ENCODE results near the gene TMEM108. TPM values are rescaled to one million over a fixed set of nuclear protein-coding genes. Genes with fewer than 3 reads are reported as not detected.

TMEM108 gene
- total RNA-seq, 1 experiment from 2014 or later: not detected

DNA sequence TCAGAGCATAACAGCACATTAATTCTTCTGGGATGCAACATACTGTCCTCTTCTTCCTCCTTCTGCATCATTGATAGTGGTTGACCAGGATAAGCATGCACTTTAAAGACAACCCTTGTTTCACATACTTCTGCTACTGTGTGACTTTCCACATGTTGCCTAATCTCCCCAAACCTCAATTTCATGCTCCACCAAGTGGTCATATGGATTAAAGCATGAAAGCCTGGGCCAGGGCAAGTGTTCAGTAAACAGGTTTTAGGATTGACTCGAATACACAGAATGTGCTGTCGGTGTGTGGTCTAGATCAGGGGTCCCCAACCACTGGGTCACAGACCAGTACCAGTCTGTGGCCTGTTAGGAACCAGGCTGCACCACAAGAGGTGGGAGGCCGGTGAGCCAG, 339.2 kb downstream of the TMEM108 start:
- Histone ChIP-seq H3K9me2 (ENCODE audit: insufficient read depth) (no peaks in the 10 kb centered on the region), H3K36me3 (ENCODE audit: control insufficient read depth in 1 of 2, insufficient read depth in 2 of 2, low read length in 2 of 2) (no peaks in the 10 kb centered on the region), H3K27me3 (ENCODE audit: insufficient read depth, low read length) (peaks cover 72% of the 10 kb centered on the region), H3K9me3 (ENCODE audit: control insufficient read depth in 1 of 2, insufficient read depth in 1 of 2, low read depth in 1 of 2, low read length in 2 of 2) (no peaks in the 10 kb centered on the region), H3K4me2 (ENCODE audit: low read length) (no peak overlapping the region), H3K4me3 (replicated peaks in 1 of 2; ENCODE audit: low read depth in 1 of 2, low read length in 2 of 2) (no peak overlapping the region), H3K4me1 (ENCODE audit: control insufficient read depth in 1 of 2, insufficient read depth in 2 of 2, low read length in 2 of 2) (no peaks in the 10 kb centered on the region), H2AFZ (ENCODE audit: low read depth, low read length, poor library complexity, severe bottlenecking) (no peak overlapping the region), H3K79me2 (ENCODE audit: insufficient read depth, low read length) (no peaks in the 10 kb centered on the region), H4K20me1 (ENCODE audit: insufficient read depth) (no peaks in the 10 kb centered on the region), H3K9ac (ENCODE audit: low read length) (no peak overlapping the region), H3K27ac (ENCODE audit: low read depth, low read length) (no peak overlapping the region)
- ChIA-PET POLR2A (no interaction called here), RAD21 (ENCODE audit: low non-redundant PET in 1 of 2, low total read pairs in 2 of 2, uncharacterized antibody in 2 of 2, unreplicated experiment in 2 of 2) (no interaction called here), CTCF (interaction anchor here (1.3 to 2.1 kb wide), 3 partner anchors 336 to 646 kb away, joined by 3 to 11 read pairs (median 7); no protein-coding TSS in a partner anchor)
- TF ChIP-seq CEBPB (IDR thresholded peaks at IDR 0.05; ENCODE audit: low read depth) (peak; percentile 57), ELF1 (IDR thresholded peaks at IDR 0.05; ENCODE audit: borderline replicate concordance, low read depth) (no peak), ZFX (IDR thresholded peaks at IDR 0.05) (no peak), YY1 (IDR thresholded peaks at IDR 0.05; ENCODE audit: extremely low read depth, insufficient replicate concordance, low read depth, low read length) (no peak), FOSL1 (IDR thresholded peaks at IDR 0.05; ENCODE audit: low read depth) (no peak), RAD21 (IDR thresholded peaks at IDR 0.05; ENCODE audit: low read depth) (peak; percentile 64), CBX3 (IDR thresholded peaks at IDR 0.05; ENCODE audit: low read depth) (no peak)
- TF ChIP-seq, protein P1, sequence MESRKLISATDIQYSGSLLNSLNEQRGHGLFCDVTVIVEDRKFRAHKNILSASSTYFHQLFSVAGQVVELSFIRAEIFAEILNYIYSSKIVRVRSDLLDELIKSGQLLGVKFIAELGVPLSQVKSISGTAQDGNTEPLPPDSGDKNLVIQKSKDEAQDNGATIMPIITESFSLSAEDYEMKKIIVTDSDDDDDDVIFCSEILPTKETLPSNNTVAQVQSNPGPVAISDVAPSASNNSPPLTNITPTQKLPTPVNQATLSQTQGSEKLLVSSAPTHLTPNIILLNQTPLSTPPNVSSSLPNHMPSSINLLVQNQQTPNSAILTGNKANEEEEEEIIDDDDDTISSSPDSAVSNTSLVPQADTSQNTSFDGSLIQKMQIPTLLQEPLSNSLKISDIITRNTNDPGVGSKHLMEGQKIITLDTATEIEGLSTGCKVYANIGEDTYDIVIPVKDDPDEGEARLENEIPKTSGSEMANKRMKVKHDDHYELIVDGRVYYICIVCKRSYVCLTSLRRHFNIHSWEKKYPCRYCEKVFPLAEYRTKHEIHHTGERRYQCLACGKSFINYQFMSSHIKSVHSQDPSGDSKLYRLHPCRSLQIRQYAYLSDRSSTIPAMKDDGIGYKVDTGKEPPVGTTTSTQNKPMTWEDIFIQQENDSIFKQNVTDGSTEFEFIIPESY (IDR thresholded peaks at IDR 0.05; ENCODE audit: extremely low read depth, insufficient replicate concordance, low read length): no peak
- TF ChIP-seq, protein P2, sequence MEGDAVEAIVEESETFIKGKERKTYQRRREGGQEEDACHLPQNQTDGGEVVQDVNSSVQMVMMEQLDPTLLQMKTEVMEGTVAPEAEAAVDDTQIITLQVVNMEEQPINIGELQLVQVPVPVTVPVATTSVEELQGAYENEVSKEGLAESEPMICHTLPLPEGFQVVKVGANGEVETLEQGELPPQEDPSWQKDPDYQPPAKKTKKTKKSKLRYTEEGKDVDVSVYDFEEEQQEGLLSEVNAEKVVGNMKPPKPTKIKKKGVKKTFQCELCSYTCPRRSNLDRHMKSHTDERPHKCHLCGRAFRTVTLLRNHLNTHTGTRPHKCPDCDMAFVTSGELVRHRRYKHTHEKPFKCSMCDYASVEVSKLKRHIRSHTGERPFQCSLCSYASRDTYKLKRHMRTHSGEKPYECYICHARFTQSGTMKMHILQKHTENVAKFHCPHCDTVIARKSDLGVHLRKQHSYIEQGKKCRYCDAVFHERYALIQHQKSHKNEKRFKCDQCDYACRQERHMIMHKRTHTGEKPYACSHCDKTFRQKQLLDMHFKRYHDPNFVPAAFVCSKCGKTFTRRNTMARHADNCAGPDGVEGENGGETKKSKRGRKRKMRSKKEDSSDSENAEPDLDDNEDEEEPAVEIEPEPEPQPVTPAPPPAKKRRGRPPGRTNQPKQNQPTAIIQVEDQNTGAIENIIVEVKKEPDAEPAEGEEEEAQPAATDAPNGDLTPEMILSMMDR (IDR thresholded peaks at IDR 0.05 in 2 of 3, conservative IDR thresholded peaks at IDR 0.05 in 1 of 3; ENCODE audit: borderline replicate concordance in 1 of 3, insufficient read depth in 1 of 3, low read depth in 2 of 3, low read length in 2 of 3): peak; percentile 37 to 55 (median 39); a peak in 4 of 6 replicates
- intact Hi-C loops (cut with micrococcal nuclease): loop anchor here (1.0 kb wide), 1 partner anchor 336 kb away; no protein-coding TSS in a partner anchor
- DNase-seq (ENCODE audit: low read depth, low spot score) (no peak), ATAC-seq (peak; percentile 75)
- no TSS peak for BruUV-seq (replicated peaks)
